GM12864 (cell line): Measurements from ENCODE around the gene VPS18.

Source experiments
- DNase-seq: peaks from one replicate; pipeline ENCODE4 v3.0.0-alpha.2; 2011; ENCODE audit warnings: low read depth
- H3K4me3 ChIP-seq: 2 replicates; pipeline ENCODE4 v1.5.1; 2011; ENCODE audit warnings: mild to moderate bottlenecking, low read depth, low read length, control low read depth
- TF ChIP-seq, protein P1 (sequence below): IDR thresholded peaks from 2 replicates; pipeline ENCODE4 v1.5.1; 2011; ENCODE audit warnings: low read depth, mild to moderate bottlenecking, moderate library complexity, low read length, control low read depth, inconsistent platforms; ENCODE audit errors: missing control alignments

VPS18 gene

GRCh38 chr15:40870716-40871115, 23.5 kb upstream of the VPS18 start:
- no peak overlapping the region for H3K4me3 ChIP-seq
- no peak for DNase-seq
- TF ChIP-seq, protein P1, sequence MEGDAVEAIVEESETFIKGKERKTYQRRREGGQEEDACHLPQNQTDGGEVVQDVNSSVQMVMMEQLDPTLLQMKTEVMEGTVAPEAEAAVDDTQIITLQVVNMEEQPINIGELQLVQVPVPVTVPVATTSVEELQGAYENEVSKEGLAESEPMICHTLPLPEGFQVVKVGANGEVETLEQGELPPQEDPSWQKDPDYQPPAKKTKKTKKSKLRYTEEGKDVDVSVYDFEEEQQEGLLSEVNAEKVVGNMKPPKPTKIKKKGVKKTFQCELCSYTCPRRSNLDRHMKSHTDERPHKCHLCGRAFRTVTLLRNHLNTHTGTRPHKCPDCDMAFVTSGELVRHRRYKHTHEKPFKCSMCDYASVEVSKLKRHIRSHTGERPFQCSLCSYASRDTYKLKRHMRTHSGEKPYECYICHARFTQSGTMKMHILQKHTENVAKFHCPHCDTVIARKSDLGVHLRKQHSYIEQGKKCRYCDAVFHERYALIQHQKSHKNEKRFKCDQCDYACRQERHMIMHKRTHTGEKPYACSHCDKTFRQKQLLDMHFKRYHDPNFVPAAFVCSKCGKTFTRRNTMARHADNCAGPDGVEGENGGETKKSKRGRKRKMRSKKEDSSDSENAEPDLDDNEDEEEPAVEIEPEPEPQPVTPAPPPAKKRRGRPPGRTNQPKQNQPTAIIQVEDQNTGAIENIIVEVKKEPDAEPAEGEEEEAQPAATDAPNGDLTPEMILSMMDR: no peak

- H3K4me3 ChIP-seq: peak overlapping the region; percentile 67
- no peak for DNase-seq
- TF ChIP-seq, protein P1: no peak
Measured at GRCh38 chr15:40871749-40872617, 22.3 kb upstream of the VPS18 start.

DNA sequence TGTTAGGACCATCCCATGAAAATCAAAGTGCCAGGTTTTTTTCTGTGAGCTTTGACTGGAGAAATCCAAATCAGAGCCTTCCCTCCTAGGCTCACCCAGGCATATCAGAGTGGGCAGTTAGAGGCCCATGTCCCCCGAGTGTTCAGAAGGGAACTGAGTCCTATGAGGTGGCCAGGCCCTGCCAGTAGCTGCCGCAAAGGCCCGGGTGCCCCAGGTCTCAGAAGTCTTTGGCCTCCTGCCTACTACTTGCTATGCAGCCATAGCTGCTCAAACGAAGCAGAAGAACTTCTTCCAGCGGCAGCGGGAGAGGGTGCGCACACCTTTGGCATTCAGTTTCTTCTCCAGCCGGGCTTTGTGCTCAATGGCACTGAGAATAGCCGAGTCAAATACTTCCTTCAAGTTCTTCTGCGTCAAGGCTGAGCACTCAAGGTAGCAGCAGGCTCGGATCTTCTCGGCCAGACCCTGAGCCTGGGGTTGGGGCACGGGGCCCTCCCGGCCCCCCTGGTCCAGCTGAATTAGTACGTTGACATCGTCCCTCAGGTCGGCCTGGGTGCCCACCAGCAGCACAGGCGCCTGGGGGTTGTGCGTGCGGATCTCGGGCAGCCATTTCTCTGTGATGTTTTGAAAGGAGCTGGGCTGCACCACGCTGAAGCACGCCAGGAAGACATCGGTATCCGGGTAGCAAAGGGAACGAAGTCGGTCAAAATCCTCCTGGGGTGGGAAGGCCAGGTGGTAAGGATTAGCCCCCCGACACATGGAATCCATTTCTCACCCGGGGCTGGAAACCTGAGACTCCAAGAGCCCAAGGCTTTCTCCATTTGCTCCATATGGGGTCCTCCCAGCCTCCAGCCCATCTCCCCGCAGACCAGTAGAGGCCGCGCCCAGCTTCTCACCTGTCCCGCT, 21.2 kb upstream of the VPS18 start:
- TF ChIP-seq, protein P1: no peak
- no peak for DNase-seq
- peak overlapping the region; percentile 67 for H3K4me3 ChIP-seq

DNA sequence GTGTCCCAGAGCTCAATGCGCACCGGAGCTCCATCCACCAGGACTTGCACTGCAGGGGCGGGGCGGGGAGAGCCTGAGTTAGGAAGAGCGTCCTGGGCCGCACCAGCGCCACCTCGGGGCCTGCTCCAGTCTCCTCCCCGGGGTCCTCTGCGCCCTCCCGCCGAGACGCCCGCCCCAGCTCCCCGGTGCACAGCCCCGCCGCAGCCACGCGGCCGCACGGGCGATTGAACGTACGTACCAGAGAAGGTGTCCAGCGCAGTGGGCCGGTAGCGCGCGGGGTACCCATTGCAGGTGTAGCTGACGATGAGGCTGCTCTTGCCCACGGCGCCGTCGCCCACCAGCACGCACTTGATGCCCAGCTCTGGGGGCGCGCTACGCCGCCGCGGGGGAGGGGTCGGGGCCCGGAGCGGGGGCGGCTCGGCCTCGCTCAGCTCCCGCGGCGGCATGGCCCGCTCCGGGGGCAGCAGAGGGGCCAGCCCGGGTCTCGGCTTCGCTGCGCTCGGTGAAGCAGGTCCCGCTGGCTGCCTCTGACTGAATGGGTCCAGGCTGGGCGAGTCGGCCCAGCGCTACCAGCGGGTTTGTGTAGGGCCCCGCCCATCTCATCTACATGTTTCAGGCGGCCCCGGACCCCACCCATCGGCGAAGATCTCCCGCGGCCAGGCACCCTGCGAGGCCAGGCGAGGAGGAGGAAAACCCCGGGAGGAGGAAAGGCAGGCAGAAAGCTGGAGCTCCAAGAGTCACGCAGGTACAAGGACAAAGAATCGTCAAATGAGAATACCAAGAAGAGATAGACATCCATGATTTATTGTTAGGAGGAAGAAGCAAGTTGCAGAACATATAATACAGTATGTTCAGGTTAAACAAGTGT, 20.3 kb upstream of the VPS18 start, which contains the start of gene RHOV:
Gene RHOV, minus strand, starts transcription at position 541 of the 868 bp plus-strand sequence. Its CDS starts 95 bp downstream, at position 446.
- H3K4me3 ChIP-seq: peak within 1 kb of the TSS; percentile 67
- TF ChIP-seq, protein P1: peak; percentile 55
- DNase-seq: no peak

GRCh38 chr15:40875991-40876730, 18.1 kb upstream of the VPS18 start:
- TF ChIP-seq, protein P1: no peak
- no peak overlapping the region for H3K4me3 ChIP-seq
- no peak for DNase-seq

DNA sequence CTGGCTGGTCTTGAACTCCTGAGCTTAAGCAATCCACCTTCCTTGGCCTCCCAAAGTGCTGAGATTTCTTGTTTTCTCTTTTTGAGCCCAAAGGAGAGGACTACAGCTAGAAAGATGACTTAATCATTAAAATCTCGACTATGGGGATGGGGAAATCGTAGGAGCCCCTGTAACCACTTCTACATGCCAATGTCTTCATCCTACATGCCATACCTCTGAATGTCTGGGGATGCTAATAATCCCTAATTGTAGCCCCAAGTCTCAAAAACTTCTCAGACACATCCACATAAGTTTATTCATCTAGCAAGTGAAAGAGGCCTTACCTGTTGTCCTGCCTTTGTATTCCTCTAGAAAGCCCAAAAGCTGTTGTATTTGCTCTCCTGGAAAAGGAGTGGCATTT, 16.6 kb upstream of the VPS18 start:
- TF ChIP-seq, protein P1: no peak
- DNase-seq: no peak
- no peak overlapping the region for H3K4me3 ChIP-seq
